Measurements from ENCODE around the gene ATP5PF.

- TF ChIP-seq POLR2AphosphoS5 (IDR thresholded peaks at IDR 0.05) (no peak), POLR2A (IDR thresholded peaks at IDR 0.05) (no peak)
Measured at GRCh38 chr21:25776440-25776839, 41.7 kb upstream of the ATP5PF start.
